K562 (cell line): ENCODE measurements around the gene XRCC5. TPM values are rescaled to one million over a fixed set of nuclear protein-coding genes. Genes with fewer than 3 reads are reported as not detected.

Source experiments
- BRD4 ChIP-seq: fragments of 200-600 bp; sonication (generic); IDR thresholded peaks from 2 replicates; pipeline ENCODE4 v1.6.1; 2017; ENCODE audit warnings: inconsistent platforms
- CUX1 ChIP-seq: fragments of 200-800 bp; sonication (Bioruptor generic); IDR thresholded peaks from 2 replicates; pipeline ENCODE4 v1.6.1; 2016; ENCODE audit warnings: missing genetic modification characterization, missing compliant biosample characterization
- CXXC5 ChIP-seq: fragments of 250-450 bp; sonication (Bioruptor Pico); IDR thresholded peaks from 2 replicates; pipeline ENCODE4 v1.8.0; 2022; ENCODE audit warnings: inconsistent platforms, mild to moderate bottlenecking, moderate library complexity
- HNRNPH1 ChIP-seq: fragments of 200-400 bp; formaldehyde crosslinking; optimal IDR thresholded peaks from 2 replicates; pipeline ENCODE3; 2017; ENCODE audit warnings: low read depth, mild to moderate bottlenecking, low read length, moderate library complexity
- HNRNPLL ChIP-seq: fragments of 200-400 bp; formaldehyde crosslinking; IDR thresholded peaks from 2 replicates; pipeline ENCODE4 v1.6.1; 2017; ENCODE audit warnings: low read length, low read depth, mild to moderate bottlenecking; ENCODE audit not compliant: poor library complexity, severe bottlenecking
- JUN ChIP-seq, 2 experiments: sonication (generic) in 1 of 2; formaldehyde crosslinking in 1 of 2; IDR thresholded peaks; 2 replicates each; pipeline versions ENCODE4 v1.6.1 to v1.8.0; 2012 to 2022; ENCODE audit warnings: borderline replicate concordance in 2 of 2, mild to moderate bottlenecking in 2 of 2, improper control_type of control experiment in 1 of 2, low read depth in 1 of 2, low read length in 1 of 2, missing genetic modification reagents in 1 of 2
- KLF16 ChIP-seq: IDR thresholded peaks from 2 replicates; pipeline ENCODE4 v1.6.1; 2016; ENCODE audit warnings: antibody characterized with exemption
- MCM5 ChIP-seq: fragments of 450-650 bp; IDR thresholded peaks from 2 replicates; pipeline ENCODE4 v1.6.1; 2016; ENCODE audit warnings: low read depth
- MECOM ChIP-seq: fragments of 250-450 bp; sonication (Bioruptor Pico); IDR thresholded peaks from 2 replicates; pipeline ENCODE4 v1.8.0; 2022; ENCODE audit warnings: inconsistent platforms
- PML ChIP-seq: IDR thresholded peaks from 2 replicates; pipeline ENCODE4 v1.6.1; 2012; ENCODE audit warnings: low read length, inconsistent platforms
- POLR2G ChIP-seq: fragments of 200-400 bp; formaldehyde crosslinking; IDR thresholded peaks from 2 replicates; pipeline ENCODE4 v1.6.1; 2017; ENCODE audit warnings: low read depth, mild to moderate bottlenecking, antibody characterized with exemption, low read length, moderate library complexity
- POLR2H ChIP-seq: IDR thresholded peaks from 2 replicates; pipeline ENCODE4 v1.6.1; 2016; ENCODE audit warnings: missing genetic modification characterization, low read depth, mild to moderate bottlenecking, control low read depth, missing compliant biosample characterization, moderate library complexity
- TCFL5 ChIP-seq: fragments of 250-450 bp; sonication (Bioruptor Pico); conservative IDR thresholded peaks from 2 replicates; pipeline ENCODE4 v1.6.1; 2021; ENCODE audit warnings: mild to moderate bottlenecking, moderate library complexity, matching md5 sums
- TEAD4 ChIP-seq, 2 experiments: sonication (generic) in 1 of 2; formaldehyde crosslinking in 1 of 2; IDR thresholded peaks; 2 replicates each; pipeline versions ENCODE4 v1.6.1 to v1.8.0; 2012 to 2022; ENCODE audit warnings: borderline replicate concordance in 1 of 2, inconsistent platforms in 1 of 2, low read length in 1 of 2, mild to moderate bottlenecking in 1 of 2, missing genetic modification reagents in 1 of 2
- TGIF2 ChIP-seq: sonication (generic); formaldehyde crosslinking; IDR thresholded peaks from 2 replicates; pipeline ENCODE4 v1.8.1; 2022; ENCODE audit warnings: mild to moderate bottlenecking, missing genetic modification reagents, moderate library complexity
- ZEB2 ChIP-seq: fragments of 450-650 bp; IDR thresholded peaks from 2 replicates; pipeline ENCODE4 v1.6.1; 2016
- ZNF175 ChIP-seq: fragments of 200-800 bp; sonication (Bioruptor generic); IDR thresholded peaks from 2 replicates; pipeline ENCODE4 v1.6.1; 2016; ENCODE audit warnings: low read depth, mild to moderate bottlenecking, missing genetic modification characterization, missing compliant biosample characterization
- ZNF197 ChIP-seq: fragments of 200-800 bp; sonication (Bioruptor generic); IDR thresholded peaks from 2 replicates; pipeline ENCODE4 v1.6.1; 2016; ENCODE audit warnings: low read depth, missing genetic modification characterization, missing compliant biosample characterization
- ZNF586 ChIP-seq: fragments of 450-650 bp; formaldehyde crosslinking; conservative IDR thresholded peaks from 2 replicates; pipeline ENCODE4 v1.4.0; 2020; ENCODE audit warnings: mild to moderate bottlenecking, moderate library complexity
- ZNF77 ChIP-seq: fragments of 250-450 bp; sonication (Bioruptor Pico); IDR thresholded peaks from 2 replicates; pipeline ENCODE4 v1.5.0; 2020
- polyA plus RNA-seq, 8 experiments: library from polyadenylated mRNA; depleted of rRNA in 4 of 8; stranded (reverse) in 5 of 8; unstranded in 3 of 8; fragments of >200 nt; fragmentation: Nextera tagmentation in 2 of 8; fragmentation: Illumina TruSeq in 1 of 8; extraction: Ambion mirVana in 2 of 8; extraction: Trizol in 1 of 8; gene quantifications; 2 replicates each; pipeline versions ENCODE4 v1.2.1 to v1.2.3, GENCODE V29; 2011 to 2014; ENCODE audit warnings: inconsistent platforms in 1 of 8, missing spikeins in 1 of 8
- total RNA-seq, 7 experiments: library from RNA; depleted of rRNA in 6 of 7; stranded (reverse); fragments of >200 nt in 6 of 7; fragmentation: Illumina TruSeq in 2 of 7; extraction: Trizol in 2 of 7; gene quantifications; 2 replicates each; pipeline versions ENCODE4 v1.2.1 to v1.2.3, GENCODE V29; 2011 to 2021; ENCODE audit warnings: low replicate concordance in 1 of 7

Gene XRCC5
- total and polyA plus RNA-seq, 9 of the 15 experiments (the other 6 are each of a cell fraction or from before 2014, with no cell fraction given) = 168 to 551 (median 297) TPM

GRCh38 chr2:216188559-216188850, 79.4 kb downstream of the XRCC5 start (continued):
- TF ChIP-seq CUX1 (CRISPR knock-in tag) (no peak), TGIF2 (CRISPR knock-in tag) (no peak), ZEB2 (0 out of 2 replicates have a peak, but pooled peaks have one; percentile 10), MCM5 (no peak), KLF16 (0 out of 2 replicates have a peak, but pooled peaks have one; percentile 47), TEAD4 (IDR thresholded peaks at IDR 0.05; ENCODE audit: low read length) (peak; percentile 93), TEAD4 (CRISPR knock-in tag; IDR thresholded peaks at IDR 0.05; ENCODE audit: borderline replicate concordance) (no peak), CXXC5 (no peak), ZNF77 (CRISPR knock-in tag) (no peak), TCFL5 (CRISPR knock-in tag) (no peak), HNRNPLL (no peak), BRD4 (no peak), PML (peak; percentile 85), HNRNPH1 (no peak), MECOM (CRISPR knock-in tag) (no peak), ZNF197 (CRISPR knock-in tag) (no peak; the same call in 1 of the 2 replicates), POLR2H (peak; percentile 44; the same call in 1 of the 2 replicates), ZNF586 (CRISPR knock-in tag) (no peak), ZNF175 (no peak), JUN (IDR thresholded peaks at IDR 0.05; ENCODE audit: borderline replicate concordance, low read depth, low read length) (no peak), JUN (CRISPR knock-in tag; IDR thresholded peaks at IDR 0.05; ENCODE audit: borderline replicate concordance) (no peak), POLR2G (no peak)
